PC-3 (cell line): ENCODE results near the gene NOTCH4. TPM values are rescaled to one million over a fixed set of nuclear protein-coding genes. Genes with fewer than 3 reads are reported as not detected.

Source experiments
- ATAC-seq: fragments of 200-7000 bp; cut with Tn5 transposase; 2 replicates; pipeline ENCODE4 v1.9.1; 2020; ENCODE audit warnings: mild to moderate bottlenecking, moderate library complexity
- BruUV-seq: library from RNA; stranded (reverse); fragments of 400-500 nt; replicated peaks from 2 replicates; lab custom pipeline; 2021; lab: Mats Ljungman, UMichigan
- CTCF ChIA-PET: fragments of 300-600 bp; sonication (Branson Sonifier 250); formaldehyde crosslinking; loops from one replicate; lab custom pipeline; 2022; ENCODE audit warnings: antibody characterized with exemption; lab: Charles Lee
- POLR2A ChIA-PET: fragments of 300-600 bp; sonication (Branson Sonifier 250); formaldehyde crosslinking; loops from one replicate; lab custom pipeline; 2022; ENCODE audit warnings: antibody characterized with exemption; ENCODE audit not compliant: unreplicated experiment; lab: Charles Lee
- DNase-seq: peaks from one replicate; pipeline ENCODE4 v3.0.0-alpha.2; 2015
- H2AFZ ChIP-seq: fragments of 300-600 bp; sonication (generic); 2 replicates; pipeline ENCODE4 v1.6.0; 2016; ENCODE audit warnings: antibody characterized with exemption, low read length
- H3F3A ChIP-seq: fragments of 300-600 bp; sonication (generic); one replicate; pipeline ENCODE4 v1.6.0; 2017; ENCODE audit warnings: antibody characterized with exemption, low read length, control low read depth, mild to moderate bottlenecking; ENCODE audit not compliant: unreplicated experiment
- H3K27ac ChIP-seq: fragments of 300-600 bp; sonication (generic); 2 replicates; pipeline ENCODE4 v1.5.1; 2016; ENCODE audit warnings: mild to moderate bottlenecking, low read length
- H3K27me3 ChIP-seq: fragments of 300-600 bp; sonication (generic); 2 replicates; pipeline ENCODE4 v1.6.1; 2016; ENCODE audit warnings: low read length, mixed read lengths
- H3K36me3 ChIP-seq: fragments of 300-600 bp; sonication (generic); 2 replicates; pipeline ENCODE4 v1.6.1; 2016; ENCODE audit warnings: low read depth, mixed run types, low read length, mixed read lengths
- H3K4me1 ChIP-seq: fragments of 300-600 bp; sonication (generic); 2 replicates; pipeline ENCODE4 v1.5.1; 2016; ENCODE audit warnings: low read length; ENCODE audit not compliant: insufficient read depth
- H3K4me2 ChIP-seq: fragments of 300-600 bp; sonication (generic); 2 replicates; pipeline ENCODE4 v1.6.0; 2016; ENCODE audit warnings: low read length
- H3K4me3 ChIP-seq: fragments of 300-600 bp; sonication (generic); 2 replicates; pipeline ENCODE4 v1.5.1; 2016; ENCODE audit warnings: mild to moderate bottlenecking, low read length, mixed read lengths
- H3K79me2 ChIP-seq: fragments of 300-600 bp; sonication (generic); 2 replicates; pipeline ENCODE4 v1.6.1; 2017; ENCODE audit warnings: low read length, mixed read lengths
- H3K9ac ChIP-seq: fragments of 300-600 bp; sonication (generic); 2 replicates; pipeline ENCODE4 v1.6.0; 2016; ENCODE audit warnings: mild to moderate bottlenecking, low read length
- H3K9me2 ChIP-seq: fragments of 300-600 bp; sonication (generic); replicated peaks from 2 replicates; pipeline ENCODE4 v1.6.1; 2016; ENCODE audit warnings: mixed run types, low read length, mixed read lengths
- H3K9me3 ChIP-seq: fragments of 300-600 bp; sonication (generic); 2 replicates; pipeline ENCODE4 v1.6.1; 2016; ENCODE audit warnings: low read length, mixed read lengths
- H4K20me1 ChIP-seq: fragments of 300-600 bp; sonication (generic); 2 replicates; pipeline ENCODE4 v1.6.1; 2016; ENCODE audit warnings: low read length, mixed read lengths
- CTCF ChIP-seq: fragments of 300-600 bp; sonication (generic); conservative IDR thresholded peaks from 2 replicates; pipeline ENCODE4 v1.5.1; 2017; ENCODE audit warnings: antibody characterized with exemption, low read depth, mild to moderate bottlenecking, low read length
- EZH2 ChIP-seq: fragments of 300-600 bp; sonication (generic); IDR thresholded peaks from one replicate; pipeline ENCODE4 v1.6.1; 2017; ENCODE audit warnings: antibody characterized with exemption, mild to moderate bottlenecking, low read length; ENCODE audit not compliant: unreplicated experiment
- EZH2phosphoT487 ChIP-seq: fragments of 300-600 bp; sonication (generic); IDR thresholded peaks from 2 replicates; pipeline ENCODE4 v1.6.1; 2018; ENCODE audit warnings: mild to moderate bottlenecking, antibody characterized with exemption, low read length, borderline replicate concordance
- intact Hi-C: fragments of 100-400 bp; cut with micrococcal nuclease; formaldehyde crosslinking; loops from 2 replicates; pipeline ENCODE4 v1.9.0; 2023
- total RNA-seq: library from RNA; depleted of rRNA; stranded (reverse); fragments of >200 nt; gene quantifications from 2 replicates; pipeline ENCODE4 v1.2.3, GENCODE V29; 2014

NOTCH4 gene
- total RNA-seq, 1 experiment from 2014 or later, result 1.7 TPM

- POLR2A ChIA-PET, result no interaction called here
- no peak overlapping the region for H3K27ac ChIP-seq
- H3F3A ChIP-seq, result no peaks in the 10 kb centered on the region
- no peaks in the 10 kb centered on the region for H3K36me3 ChIP-seq
- BruUV-seq, result no TSS peak
- H3K4me3 ChIP-seq, result no peak overlapping the region
- no peaks in the 10 kb centered on the region for H3K9me3 ChIP-seq
- CTCF ChIA-PET, result no interaction called here
- H2AFZ ChIP-seq, result no peak overlapping the region
- DNase-seq (no peak), ATAC-seq (no peak)
- TF ChIP-seq EZH2phosphoT487 (no peak), CTCF (no peak), EZH2 (no peak)
- no peaks in the 10 kb centered on the region for H4K20me1 ChIP-seq
- peaks cover 18% of the 10 kb centered on the region for H3K79me2 ChIP-seq
- H3K27me3 ChIP-seq, result no peaks in the 10 kb centered on the region
- no peak overlapping the region for H3K4me2 ChIP-seq
- intact Hi-C loops, result no loop called here
- H3K4me1 ChIP-seq, result peaks cover 33% of the 10 kb centered on the region
- no peaks in the 10 kb centered on the region for H3K9me2 ChIP-seq
- H3K9ac ChIP-seq, result no peak overlapping the region
These were observed 32.8 kb downstream of the NOTCH4 start for GRCh38 chr6:32190911-32191677.

- H3K4me1 ChIP-seq, result peaks cover 33% of the 10 kb centered on the region
- DNase-seq (peak; percentile 74), ATAC-seq (peak; percentile 74)
- H3K27me3 ChIP-seq, result no peaks in the 10 kb centered on the region
- H4K20me1 ChIP-seq, result no peaks in the 10 kb centered on the region
- peak within 1 kb of the TSS; percentile 89 for H2AFZ ChIP-seq
- peak within 1 kb of the TSS; percentile 44; the same call in 1 of the 2 replicates for H3K27ac ChIP-seq
- H3F3A ChIP-seq, result no peaks in the 10 kb centered on the region
- ChIA-PET POLR2A (interaction anchor here (0.6 to 0.7 kb wide), 2 partner anchors 14 to 648 kb away, joined by 3 read pairs; partner anchors contain the start of gene DDX39B), CTCF (interaction anchor here (0.6 kb wide), 2 partner anchors 54 to 417 kb away, joined by 3 to 4 read pairs; no protein-coding TSS in a partner anchor)
- H3K36me3 ChIP-seq, result no peaks in the 10 kb centered on the region
- no peaks in the 10 kb centered on the region for H3K9me2 ChIP-seq
- intact Hi-C loops, result no loop called here
- TSS peak; percentile 98 for BruUV-seq
- H3K4me3 ChIP-seq, result peak within 1 kb of the TSS; percentile 84
- H3K4me2 ChIP-seq, result peak within 1 kb of the TSS; percentile 81
- H3K9ac ChIP-seq, result peak within 1 kb of the TSS; percentile 78
- no peak for TF ChIP-seq CTCF
- no peak for TF ChIP-seq EZH2
- TF ChIP-seq EZH2phosphoT487, result no peak
- peaks cover 18% of the 10 kb centered on the region for H3K79me2 ChIP-seq
- no peaks in the 10 kb centered on the region for H3K9me3 ChIP-seq
These were observed 33.6 kb downstream of the NOTCH4 start, which contains the start of gene PBX2 for GRCh38 chr6:32190054-32190851. Gene PBX2, minus strand, starts transcription at chr6:32190202. Its CDS starts 287 bp downstream, at chr6:32189915.
